Measurements from ENCODE around the gene TMEM62. TPM values are rescaled to one million over a fixed set of nuclear protein-coding genes. Genes with fewer than 3 reads are reported as not detected.

Gene TMEM62
- total RNA-seq, 1 experiment from 2014 or later, result 7.2 TPM

DNA sequence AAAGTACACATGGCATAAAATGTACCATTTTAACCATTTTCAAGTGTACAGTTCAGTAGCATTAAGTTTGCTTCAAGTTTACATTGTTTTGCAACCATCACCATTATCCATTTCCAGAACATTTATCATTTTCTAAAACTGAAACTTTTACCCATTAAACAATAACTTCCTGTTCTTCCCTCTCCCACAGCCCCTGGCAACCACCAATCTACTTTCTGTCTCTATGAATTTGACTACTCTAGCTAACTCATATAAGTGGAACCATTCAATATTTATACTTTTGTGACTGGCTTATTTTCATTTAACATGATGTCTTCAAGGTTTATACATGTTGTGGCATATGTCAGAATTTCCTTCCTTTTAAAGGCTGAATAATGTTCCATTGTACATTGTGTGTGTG, 19.9 kb downstream of the TMEM62 start:
- H3K4ac ChIP-seq (ENCODE audit: low read depth, low read length), result no peak overlapping the region
- no peak overlapping the region for H2AFZ ChIP-seq (ENCODE audit: low read length)
- no peak overlapping the region for H3K9ac ChIP-seq (ENCODE audit: extremely low read depth, insufficient read length, low read length)
- H3K18ac ChIP-seq (ENCODE audit: insufficient read length, low read depth, low read length), result no peak overlapping the region
- H2BK120ac ChIP-seq (ENCODE audit: low read depth, low read length, poor library complexity, severe bottlenecking), result no peak overlapping the region
- H3K9me3 ChIP-seq (ENCODE audit: control insufficient read depth, low read depth, low read length), result no peaks in the 10 kb centered on the region
- H3T11ph ChIP-seq (ENCODE audit: low read length), result no peak overlapping the region
- H2BK12ac ChIP-seq (ENCODE audit: insufficient read length, low read depth, low read length), result no peak overlapping the region
- H3K4me1 ChIP-seq (ENCODE audit: insufficient read depth, low read length), result no peaks in the 10 kb centered on the region
- H3K4me1 Mint-ChIP-seq, result peaks cover 0 to 2% of the 10 kb centered on the region in 2 experiments; a peak in 1 of 4 replicates
- no peaks in the 10 kb centered on the region for H3K79me1 ChIP-seq (ENCODE audit: insufficient read depth, low read depth, low read length, poor library complexity, severe bottlenecking)
- no peaks in the 10 kb centered on the region for H3K23me2 ChIP-seq (ENCODE audit: insufficient read length, low read depth, low read length, poor library complexity, severe bottlenecking)
- H3K4me2 ChIP-seq (ENCODE audit: insufficient read depth, insufficient read length, low read length), result no peak overlapping the region
- no peak overlapping the region for H2BK20ac ChIP-seq (ENCODE audit: low read depth, low read length, poor library complexity, severe bottlenecking)
- H2BK5ac ChIP-seq (ENCODE audit: insufficient read length, low read length), result no peak overlapping the region
- H3K27me3 Mint-ChIP-seq (ENCODE audit: low read depth), result no peaks in the 10 kb centered on the region
- no peaks in the 10 kb centered on the region for H3K79me2 ChIP-seq (ENCODE audit: insufficient read depth, low read length)
- TF ChIP-seq, protein P1, sequence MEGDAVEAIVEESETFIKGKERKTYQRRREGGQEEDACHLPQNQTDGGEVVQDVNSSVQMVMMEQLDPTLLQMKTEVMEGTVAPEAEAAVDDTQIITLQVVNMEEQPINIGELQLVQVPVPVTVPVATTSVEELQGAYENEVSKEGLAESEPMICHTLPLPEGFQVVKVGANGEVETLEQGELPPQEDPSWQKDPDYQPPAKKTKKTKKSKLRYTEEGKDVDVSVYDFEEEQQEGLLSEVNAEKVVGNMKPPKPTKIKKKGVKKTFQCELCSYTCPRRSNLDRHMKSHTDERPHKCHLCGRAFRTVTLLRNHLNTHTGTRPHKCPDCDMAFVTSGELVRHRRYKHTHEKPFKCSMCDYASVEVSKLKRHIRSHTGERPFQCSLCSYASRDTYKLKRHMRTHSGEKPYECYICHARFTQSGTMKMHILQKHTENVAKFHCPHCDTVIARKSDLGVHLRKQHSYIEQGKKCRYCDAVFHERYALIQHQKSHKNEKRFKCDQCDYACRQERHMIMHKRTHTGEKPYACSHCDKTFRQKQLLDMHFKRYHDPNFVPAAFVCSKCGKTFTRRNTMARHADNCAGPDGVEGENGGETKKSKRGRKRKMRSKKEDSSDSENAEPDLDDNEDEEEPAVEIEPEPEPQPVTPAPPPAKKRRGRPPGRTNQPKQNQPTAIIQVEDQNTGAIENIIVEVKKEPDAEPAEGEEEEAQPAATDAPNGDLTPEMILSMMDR (conservative IDR thresholded peaks at IDR 0.05), result no peak
- no peak overlapping the region for H4K5ac ChIP-seq (ENCODE audit: insufficient read length, low read depth, low read length)
- no peaks in the 10 kb centered on the region for H3K27me3 ChIP-seq (ENCODE audit: insufficient read depth, low read length)
- peaks cover 0 to 12% (median 0%) of the 10 kb centered on the region in 3 experiments; a peak in 2 of 7 replicates for H3K36me3 Mint-ChIP-seq (ENCODE audit: insufficient read depth in 1 of 3, low read depth in 3 of 3)
- no peak overlapping the region for H4K91ac ChIP-seq (ENCODE audit: insufficient read length, low read depth, low read length)
- H3K14ac ChIP-seq (ENCODE audit: insufficient read depth, low read length), result no peak overlapping the region
- H3K9me3 Mint-ChIP-seq, result no peaks in the 10 kb centered on the region
- H3K56ac ChIP-seq (ENCODE audit: insufficient read length, low read depth, low read length), result no peak overlapping the region
- H3K23ac ChIP-seq (ENCODE audit: insufficient read length, low read depth, low read length), result no peak overlapping the region
- H3K4me3 Mint-ChIP-seq, result no peak overlapping the region
- no peak overlapping the region for H2AK5ac ChIP-seq (ENCODE audit: insufficient read length, low read length)
- DNase-seq, result no peak
- no peak overlapping the region for H3K27ac Mint-ChIP-seq
- H4K20me1 ChIP-seq (ENCODE audit: control insufficient read depth, insufficient read depth, insufficient read length), result no peaks in the 10 kb centered on the region
- H4K8ac ChIP-seq (replicated peaks; ENCODE audit: insufficient read length, low read depth, low read length), result no peak overlapping the region
- H2BK15ac ChIP-seq (ENCODE audit: low read depth, low read length), result no peak overlapping the region
- H3K27ac ChIP-seq (ENCODE audit: insufficient read length, low read depth, low read length), result no peak overlapping the region

Data from H9 (cell line).